Sigmoid colon (tissue), 7 donors: Measurements from ENCODE around the gene C10orf53. TPM values are rescaled to one million over a fixed set of nuclear protein-coding genes. Genes with fewer than 3 reads are reported as not detected.

Experiments
- DNase-seq: peaks from one replicate; pipeline ENCODE4 v3.0.0-alpha.2; 2019
- H3K27ac ChIP-seq, 4 donors: fragments of 200-600 bp; sonication (generic); one replicate each; pipeline ENCODE4 v1.5.1; 2016 to 2019; ENCODE audit warnings: mild to moderate bottlenecking in 1 of 4
- H3K27me3 ChIP-seq, 3 donors: fragments of 200-600 bp; sonication (generic); one replicate each; pipeline ENCODE4 v1.5.1; 2019; ENCODE audit warnings: mild to moderate bottlenecking in 1 of 3
- H3K36me3 ChIP-seq, 4 donors: fragments of 200-600 bp; sonication (generic); one replicate each; pipeline ENCODE4 v1.5.1; 2016 to 2019
- H3K4me1 ChIP-seq, 4 donors: fragments of 200-600 bp; sonication (generic); one replicate each; pipeline ENCODE4 v1.5.1; 2017 to 2019
- H3K4me3 ChIP-seq, 4 donors: fragments of 200-600 bp; sonication (generic); one replicate each; pipeline ENCODE4 v1.5.1; 2017 to 2019; ENCODE audit warnings: mild to moderate bottlenecking in 2 of 4, moderate library complexity in 1 of 4
- H3K9me3 ChIP-seq, 4 donors: fragments of 200-600 bp in 3 of 4; sonication (generic) in 3 of 4; one replicate each; pipeline versions ENCODE4 v1.5.1 to v1.6.1; 2013 to 2019
- CTCF ChIP-seq, 4 experiments: fragments of 450-650 bp in 3 of 4; fragments of 200-600 bp in 1 of 4; IDR thresholded peaks; one replicate each; pipeline ENCODE4 v1.5.1; 2016 to 2019; ENCODE audit warnings: antibody characterized with exemption in 4 of 4, mild to moderate bottlenecking in 3 of 4, moderate library complexity in 2 of 4
- EP300 ChIP-seq, 4 donors: sonication (generic); formaldehyde crosslinking; IDR thresholded peaks; one replicate each; pipeline ENCODE4 v1.6.1; 2017; ENCODE audit warnings: antibody characterized with exemption in 4 of 4
- POLR2A ChIP-seq, 2 donors: fragments of 450-650 bp; IDR thresholded peaks; one replicate each; pipeline ENCODE4 v1.6.1; 2016; ENCODE audit warnings: antibody characterized with exemption in 2 of 2, mild to moderate bottlenecking in 2 of 2, moderate library complexity in 2 of 2
- POLR2AphosphoS5 ChIP-seq, 4 donors: sonication (generic); formaldehyde crosslinking; IDR thresholded peaks; one replicate each; pipeline ENCODE4 v1.6.1; 2017; ENCODE audit warnings: antibody characterized with exemption in 4 of 4
- WGBS, 2 donors: extraction: QIAGEN DNeasy Blood & Tissue Kit; methylation state at CpG; one replicate each; pipeline ENCODE4 v1.1.7; 2013; 5-methylcytosine and 5-hydroxymethylcytosine counted together
- intact Hi-C: fragments of 100-400 bp; cut with DNase I; formaldehyde crosslinking; loops from one replicate; pipeline ENCODE4 v1.15.1; 2023
- polyA plus RNA-seq, 3 donors: library from polyadenylated mRNA; stranded (reverse); fragments of 200-250 nt; gene quantifications; one replicate each; pipeline ENCODE4 v1.2.3, GENCODE V29; 2013
- total RNA-seq, 4 donors: library from RNA; depleted of rRNA; stranded (reverse); fragments of >200 nt; gene quantifications; one replicate each; pipeline ENCODE4 v1.1.0, GENCODE V29; 2016
- donor health status: healthy with polysubstance abuse.
- donor health status: Bipolar disorder and iron deficiency.
- donor health status: healthy.

The C10orf53 gene
- total and polyA plus RNA-seq, 7 donors, result not detected

- Histone ChIP-seq H3K4me3 (no peak overlapping the region), H3K9me3 (no peaks in the 10 kb centered on the region), H3K27me3 (peaks cover 0 to 11% (median 0%) of the 10 kb centered on the region in 3 donors), H3K27ac (no peak overlapping the region), H3K4me1 (no peaks in the 10 kb centered on the region), H3K36me3 (no peaks in the 10 kb centered on the region)
- intact Hi-C loops, result no loop called here
- no peak for DNase-seq
- TF ChIP-seq EP300 (IDR thresholded peaks at IDR 0.05) (no peak), POLR2AphosphoS5 (IDR thresholded peaks at IDR 0.05) (no peak), POLR2A (IDR thresholded peaks at IDR 0.05) (no peak), CTCF (IDR thresholded peaks at IDR 0.05) (no peak)
- 87 to 89% methylated on average over 2 of the region's 2 CpGs for WGBS, 2 donors
Observed at GRCh38 chr10:49651917-49652316, 27.5 kb upstream of the C10orf53 start.

- intact Hi-C loops, result no loop called here
- Histone ChIP-seq H3K4me1 (no peaks in the 10 kb centered on the region), H3K27me3 (peaks cover 0 to 11% (median 0%) of the 10 kb centered on the region in 3 donors), H3K36me3 (no peaks in the 10 kb centered on the region), H3K4me3 (no peak overlapping the region), H3K9me3 (no peaks in the 10 kb centered on the region), H3K27ac (no peak overlapping the region)
- WGBS, 2 donors, result 52 to 74% methylated on average over 15 of the region's 15 CpGs
- TF ChIP-seq POLR2AphosphoS5 (IDR thresholded peaks at IDR 0.05), result no peak
- no peak for TF ChIP-seq POLR2A (IDR thresholded peaks at IDR 0.05)
- TF ChIP-seq EP300 (IDR thresholded peaks at IDR 0.05), result no peak
- TF ChIP-seq CTCF (IDR thresholded peaks at IDR 0.05), result no peak
- DNase-seq, result no peak
Observed at GRCh38 chr10:49652421-49653272, 26.8 kb upstream of the C10orf53 start.

- no peak for DNase-seq
- H3K27ac ChIP-seq, result no peak overlapping the region
- TF ChIP-seq CTCF (IDR thresholded peaks at IDR 0.05) (no peak), EP300 (IDR thresholded peaks at IDR 0.05) (no peak), POLR2A (IDR thresholded peaks at IDR 0.05) (no peak), POLR2AphosphoS5 (IDR thresholded peaks at IDR 0.05) (no peak)
- no peaks in the 10 kb centered on the region for H3K36me3 ChIP-seq
- 69 to 79% methylated on average over 11 of the region's 11 CpGs for WGBS, 2 donors
- H3K4me1 ChIP-seq, result no peaks in the 10 kb centered on the region
- intact Hi-C loops, result no loop called here
- no peaks in the 10 kb centered on the region for H3K9me3 ChIP-seq
- no peak overlapping the region for H3K4me3 ChIP-seq
- peaks cover 0 to 11% (median 0%) of the 10 kb centered on the region in 3 donors for H3K27me3 ChIP-seq
Observed at GRCh38 chr10:49653273-49653929, 26.1 kb upstream of the C10orf53 start.

GRCh38 chr10:49654036-49654693 lies 25.3 kb upstream of the C10orf53 start:
- Histone ChIP-seq H3K36me3 (no peaks in the 10 kb centered on the region), H3K9me3 (no peaks in the 10 kb centered on the region), H3K4me1 (no peaks in the 10 kb centered on the region), H3K27ac (no peak overlapping the region), H3K4me3 (no peak overlapping the region), H3K27me3 (peaks cover 0 to 11% (median 0%) of the 10 kb centered on the region in 3 donors)
- intact Hi-C loops, result no loop called here
- WGBS, 2 donors, result 59 to 69% methylated on average over 5 of the region's 5 CpGs
- TF ChIP-seq EP300 (IDR thresholded peaks at IDR 0.05) (no peak), POLR2A (IDR thresholded peaks at IDR 0.05) (no peak), CTCF (IDR thresholded peaks at IDR 0.05) (no peak), POLR2AphosphoS5 (IDR thresholded peaks at IDR 0.05) (no peak)
- DNase-seq, result no peak
